PC-9 (cell line): Measurements from ENCODE around the gene ANAPC15. TPM values are rescaled to one million over a fixed set of nuclear protein-coding genes. Genes with fewer than 3 reads are reported as not detected.

Experiments
- BruUV-seq: library from RNA; stranded (reverse); fragments of 400-500 nt; replicated peaks from 2 replicates; lab custom pipeline; 2021; lab: Mats Ljungman, UMichigan
- CTCF ChIA-PET: fragments of 300-600 bp; sonication (Branson Sonifier 250); formaldehyde crosslinking; loops from one replicate; lab custom pipeline; 2022; ENCODE audit warnings: antibody characterized with exemption; lab: Charles Lee
- POLR2A ChIA-PET: fragments of 300-600 bp; sonication (Branson Sonifier 250); formaldehyde crosslinking; loops from one replicate; lab custom pipeline; 2022; ENCODE audit warnings: antibody characterized with exemption; ENCODE audit not compliant: unreplicated experiment; lab: Charles Lee
- DNase-seq, 2 experiments: peaks; one replicate each; pipeline versions ENCODE4 v3.0.0 to v3.0.0-alpha.2; 2015 to 2022; ENCODE audit warnings: mixed read lengths in 1 of 2
- H2AFZ ChIP-seq: fragments of 200-600 bp; sonication (generic); 2 replicates; pipeline ENCODE4 v1.8.1; 2017; ENCODE audit warnings: antibody characterized with exemption
- H3F3A ChIP-seq: fragments of 200-600 bp; sonication (generic); 2 replicates; pipeline ENCODE4 v1.8.1; 2017; ENCODE audit warnings: antibody characterized with exemption, mild to moderate bottlenecking, low read depth; ENCODE audit not compliant: insufficient read depth
- H3K27ac ChIP-seq: fragments of 200-600 bp; sonication (generic); 2 replicates; pipeline ENCODE4 v1.6.1; 2016; ENCODE audit warnings: mixed run types
- H3K27me3 ChIP-seq: fragments of 200-600 bp; sonication (generic); 2 replicates; pipeline ENCODE4 v1.6.1; 2016; ENCODE audit warnings: low read depth, mixed run types; ENCODE audit not compliant: insufficient read depth
- H3K36me3 ChIP-seq: fragments of 200-600 bp; sonication (generic); 2 replicates; pipeline ENCODE4 v1.6.1; 2016; ENCODE audit warnings: low read depth, mixed run types
- H3K4me1 ChIP-seq: fragments of 200-600 bp; sonication (generic); replicated peaks from 2 replicates; pipeline ENCODE4 v1.6.1; 2016; ENCODE audit warnings: mixed run types; ENCODE audit not compliant: insufficient read depth
- H3K4me2 ChIP-seq: fragments of 200-600 bp; sonication (generic); 2 replicates; pipeline ENCODE4 v1.6.1; 2017; ENCODE audit warnings: mixed run types
- H3K4me3 ChIP-seq: fragments of 200-600 bp; sonication (generic); 2 replicates; pipeline ENCODE4 v1.6.1; 2016; ENCODE audit warnings: mixed run types
- H3K79me2 ChIP-seq: fragments of 200-600 bp; sonication (generic); 2 replicates; pipeline ENCODE4 v1.6.1; 2017; ENCODE audit warnings: low read depth, mixed run types
- H3K9me2 ChIP-seq: fragments of 200-600 bp; sonication (generic); 2 replicates; pipeline ENCODE4 v1.8.1; 2017; ENCODE audit warnings: mild to moderate bottlenecking; ENCODE audit not compliant: insufficient read depth
- H3K9me3 ChIP-seq: fragments of 200-600 bp; sonication (generic); 2 replicates; pipeline ENCODE4 v1.8.1; 2016; ENCODE audit warnings: low read depth; ENCODE audit not compliant: insufficient read depth
- H4K20me1 ChIP-seq: fragments of 200-600 bp; sonication (generic); 2 replicates; pipeline ENCODE4 v1.8.1; 2017; ENCODE audit not compliant: insufficient read depth
- EZH2 ChIP-seq: fragments of 200-600 bp; sonication (generic); IDR thresholded peaks from 2 replicates; pipeline ENCODE4 v1.8.0; 2017; ENCODE audit warnings: antibody characterized with exemption, low read depth
- intact Hi-C: fragments of 100-400 bp; cut with micrococcal nuclease; formaldehyde crosslinking; loops from one replicate; pipeline ENCODE4 v1.10.0; 2022; ENCODE audit not compliant: unreplicated experiment
- microRNA-seq: library from miRNA; unstranded; fragments of <30 nt; microRNA quantifications from one replicate; pipeline ENCODE4 v1.2.0, GENCODE V29; 2021; ENCODE audit warnings: borderline number of aligned reads, borderline replicate concordance
- total RNA-seq: library from RNA; stranded (reverse); gene quantifications from 2 replicates; pipeline ENCODE4 v1.2.3, GENCODE V29; 2021
- TF ChIP-seq, protein P1 (sequence below): fragments of 200-600 bp; sonication (generic); conservative IDR thresholded peaks from 2 replicates; pipeline ENCODE4 v1.6.1; 2017; ENCODE audit warnings: mixed run types, antibody characterized with exemption, mild to moderate bottlenecking, moderate library complexity

ANAPC15 gene
- total RNA-seq, 1 experiment from 2014 or later = 97.8 TPM

DNA sequence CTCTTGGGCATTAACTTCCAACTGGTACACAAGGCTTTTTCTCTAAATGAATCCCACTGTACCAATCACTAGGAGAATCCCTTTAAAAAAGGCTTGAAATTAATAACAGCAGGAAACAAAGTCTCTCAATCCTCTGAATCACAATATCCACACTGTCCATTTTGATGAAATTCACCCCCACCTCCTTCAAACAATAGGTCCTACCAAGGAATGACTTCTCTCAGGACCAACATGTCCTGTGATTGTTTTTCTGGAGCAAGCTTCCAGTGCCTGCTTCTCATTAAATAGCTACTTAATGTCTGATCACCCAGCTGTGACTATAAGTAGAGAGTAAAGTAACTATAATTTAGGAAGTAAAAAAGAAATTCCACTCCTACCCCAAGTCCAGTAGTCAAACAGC is 45.2 kb downstream of the ANAPC15 start:
- ChIA-PET CTCF (no interaction called here), POLR2A (no interaction called here)
- intact Hi-C loops = no loop called here

DNA sequence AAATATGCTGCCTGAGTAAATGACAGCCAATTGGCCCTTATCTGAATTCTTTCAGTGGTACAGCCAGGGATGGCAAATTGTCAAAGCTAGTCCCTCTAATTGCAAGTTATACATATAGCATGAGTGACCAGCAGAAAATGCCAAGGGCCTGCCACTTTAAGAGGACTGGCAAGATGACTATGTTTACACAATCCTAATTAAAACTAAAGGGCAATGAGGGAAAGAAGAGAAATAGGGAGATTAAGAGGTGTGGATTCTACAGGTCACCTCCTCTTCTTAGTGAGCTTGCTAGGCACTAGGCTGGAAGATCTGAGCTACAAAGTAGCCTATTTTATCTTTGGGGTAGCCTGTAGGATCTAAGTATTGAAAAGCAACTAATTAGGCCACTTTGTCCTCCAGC is 45.6 kb downstream of the ANAPC15 start:
- peaks cover 78% of the 10 kb centered on the region for H3K79me2 ChIP-seq
- H3F3A ChIP-seq = peaks cover 20% of the 10 kb centered on the region
- BruUV-seq = no TSS peak
- peaks cover 32% of the 10 kb centered on the region for H3K36me3 ChIP-seq
- no peak overlapping the region for H2AFZ ChIP-seq
- H3K4me2 ChIP-seq = no peak overlapping the region
- DNase-seq = no peak
- peaks cover 31% of the 10 kb centered on the region for H3K4me1 ChIP-seq
- no peaks in the 10 kb centered on the region for H3K9me2 ChIP-seq
- no peaks in the 10 kb centered on the region for H3K9me3 ChIP-seq
- H4K20me1 ChIP-seq = peaks cover 1% of the 10 kb centered on the region; the same call in 1 of the 2 replicates
- H3K27ac ChIP-seq = no peak overlapping the region
- POLR2A ChIA-PET = no interaction called here
- TF ChIP-seq, protein P1, sequence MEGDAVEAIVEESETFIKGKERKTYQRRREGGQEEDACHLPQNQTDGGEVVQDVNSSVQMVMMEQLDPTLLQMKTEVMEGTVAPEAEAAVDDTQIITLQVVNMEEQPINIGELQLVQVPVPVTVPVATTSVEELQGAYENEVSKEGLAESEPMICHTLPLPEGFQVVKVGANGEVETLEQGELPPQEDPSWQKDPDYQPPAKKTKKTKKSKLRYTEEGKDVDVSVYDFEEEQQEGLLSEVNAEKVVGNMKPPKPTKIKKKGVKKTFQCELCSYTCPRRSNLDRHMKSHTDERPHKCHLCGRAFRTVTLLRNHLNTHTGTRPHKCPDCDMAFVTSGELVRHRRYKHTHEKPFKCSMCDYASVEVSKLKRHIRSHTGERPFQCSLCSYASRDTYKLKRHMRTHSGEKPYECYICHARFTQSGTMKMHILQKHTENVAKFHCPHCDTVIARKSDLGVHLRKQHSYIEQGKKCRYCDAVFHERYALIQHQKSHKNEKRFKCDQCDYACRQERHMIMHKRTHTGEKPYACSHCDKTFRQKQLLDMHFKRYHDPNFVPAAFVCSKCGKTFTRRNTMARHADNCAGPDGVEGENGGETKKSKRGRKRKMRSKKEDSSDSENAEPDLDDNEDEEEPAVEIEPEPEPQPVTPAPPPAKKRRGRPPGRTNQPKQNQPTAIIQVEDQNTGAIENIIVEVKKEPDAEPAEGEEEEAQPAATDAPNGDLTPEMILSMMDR = no peak
- no peak for TF ChIP-seq EZH2
- CTCF ChIA-PET = no interaction called here
- H3K27me3 ChIP-seq = no peaks in the 10 kb centered on the region
- intact Hi-C loops = no loop called here
- H3K4me3 ChIP-seq = no peak overlapping the region

More for the DNA sequence above, 45.2 kb downstream of the ANAPC15 start:
- no peaks in the 10 kb centered on the region for H3K9me2 ChIP-seq
- no peak overlapping the region for H3K4me2 ChIP-seq
- no TSS peak for BruUV-seq
- H3K9me3 ChIP-seq = no peaks in the 10 kb centered on the region
- no peak for DNase-seq
- peaks cover 4% of the 10 kb centered on the region; the same call in 1 of the 2 replicates for H4K20me1 ChIP-seq
- H2AFZ ChIP-seq = no peak overlapping the region
- peaks cover 32% of the 10 kb centered on the region for H3K36me3 ChIP-seq
- no peak overlapping the region for H3K4me3 ChIP-seq
- peaks cover 22% of the 10 kb centered on the region for H3F3A ChIP-seq
- H3K79me2 ChIP-seq = peaks cover 80% of the 10 kb centered on the region
- H3K4me1 ChIP-seq = peaks cover 34% of the 10 kb centered on the region
- no peak overlapping the region for H3K27ac ChIP-seq
- TF ChIP-seq EZH2 = no peak
- TF ChIP-seq, protein P1 = no peak
- no peaks in the 10 kb centered on the region for H3K27me3 ChIP-seq

DNA sequence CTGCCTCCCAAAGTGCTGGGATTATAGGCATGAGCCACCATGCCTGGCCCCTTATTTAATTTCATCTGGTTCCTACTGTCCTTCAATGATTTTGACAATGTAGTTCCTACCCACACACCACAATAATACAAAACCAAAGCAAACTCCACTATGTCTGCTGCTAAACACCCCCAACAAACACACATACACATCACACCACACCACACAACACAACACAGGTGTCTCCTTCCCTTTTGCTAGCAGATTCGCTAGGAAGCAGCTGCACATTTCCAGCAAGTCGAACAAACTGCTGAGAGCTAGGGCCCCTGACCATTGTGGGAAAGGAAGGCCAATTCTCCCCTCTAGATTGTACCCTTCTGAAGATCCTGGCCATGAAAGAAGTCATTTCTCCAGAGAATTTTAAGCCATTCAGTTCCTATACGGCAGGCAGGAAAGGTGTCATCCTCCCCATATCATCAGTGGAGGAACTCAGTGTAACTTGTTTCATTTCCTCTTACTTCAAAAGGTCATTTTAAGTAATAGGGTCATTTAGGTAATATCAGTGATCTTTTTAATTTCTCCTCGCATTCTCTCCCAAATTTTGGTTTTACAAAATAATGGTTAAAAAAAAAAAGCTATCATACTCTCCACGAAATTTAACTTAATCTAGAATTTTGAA is 50.6 kb downstream of the ANAPC15 start:
- TF ChIP-seq, protein P1 = no peak
- no peak for TF ChIP-seq EZH2
- intact Hi-C loops = no loop called here
- Histone ChIP-seq H3K9me3 (no peaks in the 10 kb centered on the region), H3K9me2 (no peaks in the 10 kb centered on the region), H3K27me3 (no peaks in the 10 kb centered on the region), H3K27ac (no peak overlapping the region), H3F3A (peaks cover 10% of the 10 kb centered on the region; the same call in 1 of the 2 replicates), H4K20me1 (peaks cover 4% of the 10 kb centered on the region), H3K4me3 (no peak overlapping the region), H3K4me1 (no peaks in the 10 kb centered on the region), H3K4me2 (no peak overlapping the region), H3K36me3 (peaks cover 26% of the 10 kb centered on the region), H3K79me2 (peaks cover 70% of the 10 kb centered on the region), H2AFZ (no peak overlapping the region)
- ChIA-PET POLR2A (no interaction called here), CTCF (interaction anchor here (0.6 kb wide), 1 partner anchor 41 kb away, joined by 5 read pairs; no protein-coding TSS in a partner anchor)
- DNase-seq = no peak
- no TSS peak for BruUV-seq

Small RNA genes lying within 50 kb of the gene (microRNA-seq; reads per million reads assigned to microRNA genes)
- not detected for gene MIR3165

Other genes with a start within 250 kb of the ANAPC15 start
- not detected in 2 replicates for gene DEFB131B, start 234.2 kb downstream of the ANAPC15 start, total RNA-seq
- 19.3 and 23.4 TPM in 2 replicates for gene XNDC1N, start 184.1 kb downstream of the ANAPC15 start, total RNA-seq
- 40.5 and 41.2 TPM in 2 replicates for gene RNF121, start 183.6 kb downstream of the ANAPC15 start, total RNA-seq
- 16.9 and 17.9 TPM in 2 replicates for gene IL18BP, start 113.8 kb downstream of the ANAPC15 start, total RNA-seq
- gene NUMA1, start 32.2 kb downstream of the ANAPC15 start, total RNA-seq = 221 and 267 TPM in 2 replicates
- gene LRRC51, start 31.8 kb downstream of the ANAPC15 start, total RNA-seq = 17.5 and 19.6 TPM in 2 replicates
- 94.6 and 107 TPM in 2 replicates for gene LAMTOR1, start 9.4 kb downstream of the ANAPC15 start, total RNA-seq
- not detected in 2 replicates for gene TOMT, start 6.8 kb downstream of the ANAPC15 start, total RNA-seq
- gene FOLR3, start 23.0 kb upstream of the ANAPC15 start, total RNA-seq = not detected in 2 replicates
- 4.7 and 5.0 TPM in 2 replicates for gene FOLR1, start 79.4 kb upstream of the ANAPC15 start, total RNA-seq
- gene FOLR2, start 104.1 kb upstream of the ANAPC15 start, total RNA-seq = not detected in 2 replicates
- 195 and 199 TPM in 2 replicates for gene INPPL1, start 112.1 kb upstream of the ANAPC15 start, total RNA-seq
- not detected in 2 replicates for gene PHOX2A, start 131.5 kb upstream of the ANAPC15 start, total RNA-seq